ENCODE data around the gene HRH3.

HRH3 gene

DNA sequence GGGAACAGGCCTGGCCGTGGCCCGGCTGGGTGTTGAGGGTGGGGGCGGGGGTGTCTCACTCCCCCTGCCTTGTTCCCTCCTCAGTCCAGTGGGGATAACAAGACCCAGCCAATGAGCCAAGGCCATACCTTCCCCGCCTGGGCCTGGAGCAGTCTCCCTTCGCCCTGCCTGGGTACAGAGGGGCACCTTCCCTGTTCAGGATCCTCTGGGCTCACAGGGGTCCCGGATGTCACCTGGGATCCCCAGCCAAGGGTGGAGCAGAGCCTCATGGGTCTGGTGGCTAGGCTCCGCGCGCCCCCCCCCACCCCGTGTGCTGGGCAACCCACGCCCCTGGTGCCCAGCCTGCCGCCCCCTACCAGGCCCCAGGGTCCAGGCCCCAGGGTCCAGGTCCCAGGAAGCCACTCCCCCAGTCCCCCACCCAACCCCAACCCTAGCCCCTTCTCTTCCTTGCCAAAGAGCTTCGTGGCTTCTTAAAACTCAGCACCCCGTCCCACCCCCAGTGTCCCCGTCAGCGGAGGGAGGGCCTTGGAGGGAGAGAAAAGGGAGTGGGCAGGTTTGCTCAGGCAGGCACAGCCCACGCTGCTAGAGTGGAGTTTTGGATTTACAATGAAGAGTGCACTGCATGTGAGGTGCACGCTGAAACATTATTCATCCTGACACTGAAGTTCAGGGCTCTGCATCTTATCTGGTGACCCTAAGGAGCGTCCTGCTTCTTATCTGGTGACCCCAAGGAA, 11.8 kb downstream of the HRH3 start:
- TF ChIP-seq CREB1 (IDR thresholded peaks at IDR 0.05; ENCODE audit: low read depth) (no peak), TEAD4 (IDR thresholded peaks at IDR 0.05) (no peak), RAD21 (IDR thresholded peaks at IDR 0.05; ENCODE audit: low read depth) (no peak), CEBPB (IDR thresholded peaks at IDR 0.05) (no peak), ZBTB7A (IDR thresholded peaks at IDR 0.05; ENCODE audit: low read depth) (no peak), YY1 (IDR thresholded peaks at IDR 0.05; ENCODE audit: low read depth) (no peak), NFIC (IDR thresholded peaks at IDR 0.05) (no peak), EP300 (IDR thresholded peaks at IDR 0.05; ENCODE audit: borderline replicate concordance) (no peak), FOXM1 (IDR thresholded peaks at IDR 0.05; ENCODE audit: borderline replicate concordance, low read depth) (no peak)
- TF ChIP-seq, protein P1, sequence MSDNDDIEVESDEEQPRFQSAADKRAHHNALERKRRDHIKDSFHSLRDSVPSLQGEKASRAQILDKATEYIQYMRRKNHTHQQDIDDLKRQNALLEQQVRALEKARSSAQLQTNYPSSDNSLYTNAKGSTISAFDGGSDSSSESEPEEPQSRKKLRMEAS (IDR thresholded peaks at IDR 0.05), result no peak
- TF ChIP-seq, protein P2, sequence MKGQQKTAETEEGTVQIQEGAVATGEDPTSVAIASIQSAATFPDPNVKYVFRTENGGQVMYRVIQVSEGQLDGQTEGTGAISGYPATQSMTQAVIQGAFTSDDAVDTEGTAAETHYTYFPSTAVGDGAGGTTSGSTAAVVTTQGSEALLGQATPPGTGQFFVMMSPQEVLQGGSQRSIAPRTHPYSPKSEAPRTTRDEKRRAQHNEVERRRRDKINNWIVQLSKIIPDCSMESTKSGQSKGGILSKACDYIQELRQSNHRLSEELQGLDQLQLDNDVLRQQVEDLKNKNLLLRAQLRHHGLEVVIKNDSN (IDR thresholded peaks at IDR 0.05), result no peak

DNA sequence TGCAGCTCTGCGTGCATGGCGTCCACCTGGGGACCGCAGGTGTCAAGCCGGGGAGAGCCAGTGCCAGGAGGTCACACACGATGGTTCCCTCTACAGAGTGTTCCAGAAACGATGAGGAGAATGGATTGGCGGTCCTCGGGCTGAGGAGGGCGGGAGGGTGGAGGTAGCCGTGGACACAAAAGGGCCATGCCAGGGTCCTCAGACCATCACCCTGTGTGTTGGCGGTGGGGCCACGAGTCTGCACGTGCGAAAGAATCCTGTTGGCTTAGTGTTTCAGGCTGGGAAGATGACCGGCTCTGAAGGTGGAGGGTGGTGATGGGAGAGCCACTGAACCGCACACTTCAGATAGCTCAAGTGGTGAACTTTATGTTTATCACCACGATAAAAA, 13.7 kb downstream of the HRH3 start:
- TF ChIP-seq, protein P3, sequence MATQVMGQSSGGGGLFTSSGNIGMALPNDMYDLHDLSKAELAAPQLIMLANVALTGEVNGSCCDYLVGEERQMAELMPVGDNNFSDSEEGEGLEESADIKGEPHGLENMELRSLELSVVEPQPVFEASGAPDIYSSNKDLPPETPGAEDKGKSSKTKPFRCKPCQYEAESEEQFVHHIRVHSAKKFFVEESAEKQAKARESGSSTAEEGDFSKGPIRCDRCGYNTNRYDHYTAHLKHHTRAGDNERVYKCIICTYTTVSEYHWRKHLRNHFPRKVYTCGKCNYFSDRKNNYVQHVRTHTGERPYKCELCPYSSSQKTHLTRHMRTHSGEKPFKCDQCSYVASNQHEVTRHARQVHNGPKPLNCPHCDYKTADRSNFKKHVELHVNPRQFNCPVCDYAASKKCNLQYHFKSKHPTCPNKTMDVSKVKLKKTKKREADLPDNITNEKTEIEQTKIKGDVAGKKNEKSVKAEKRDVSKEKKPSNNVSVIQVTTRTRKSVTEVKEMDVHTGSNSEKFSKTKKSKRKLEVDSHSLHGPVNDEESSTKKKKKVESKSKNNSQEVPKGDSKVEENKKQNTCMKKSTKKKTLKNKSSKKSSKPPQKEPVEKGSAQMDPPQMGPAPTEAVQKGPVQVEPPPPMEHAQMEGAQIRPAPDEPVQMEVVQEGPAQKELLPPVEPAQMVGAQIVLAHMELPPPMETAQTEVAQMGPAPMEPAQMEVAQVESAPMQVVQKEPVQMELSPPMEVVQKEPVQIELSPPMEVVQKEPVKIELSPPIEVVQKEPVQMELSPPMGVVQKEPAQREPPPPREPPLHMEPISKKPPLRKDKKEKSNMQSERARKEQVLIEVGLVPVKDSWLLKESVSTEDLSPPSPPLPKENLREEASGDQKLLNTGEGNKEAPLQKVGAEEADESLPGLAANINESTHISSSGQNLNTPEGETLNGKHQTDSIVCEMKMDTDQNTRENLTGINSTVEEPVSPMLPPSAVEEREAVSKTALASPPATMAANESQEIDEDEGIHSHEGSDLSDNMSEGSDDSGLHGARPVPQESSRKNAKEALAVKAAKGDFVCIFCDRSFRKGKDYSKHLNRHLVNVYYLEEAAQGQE (IDR thresholded peaks at IDR 0.05; ENCODE audit: low read depth), result no peak
- TF ChIP-seq, protein P1 (IDR thresholded peaks at IDR 0.05), result no peak
- TF ChIP-seq TCF12 (IDR thresholded peaks at IDR 0.05; ENCODE audit: low read depth), result no peak
- TF ChIP-seq TAF1 (IDR thresholded peaks at IDR 0.05; ENCODE audit: low read depth), result no peak
- TF ChIP-seq ZBTB7A (IDR thresholded peaks at IDR 0.05; ENCODE audit: low read depth), result no peak
- TF ChIP-seq, protein P2 (IDR thresholded peaks at IDR 0.05), result no peak
- TF ChIP-seq FOXM1 (IDR thresholded peaks at IDR 0.05; ENCODE audit: borderline replicate concordance, low read depth), result no peak
- TF ChIP-seq NFIC (IDR thresholded peaks at IDR 0.05), result no peak
- no peak for TF ChIP-seq CEBPB (IDR thresholded peaks at IDR 0.05)
- no peak for TF ChIP-seq EP300 (IDR thresholded peaks at IDR 0.05; ENCODE audit: borderline replicate concordance)
- no peak for TF ChIP-seq CREB1 (IDR thresholded peaks at IDR 0.05; ENCODE audit: low read depth)
- TF ChIP-seq RAD21 (IDR thresholded peaks at IDR 0.05; ENCODE audit: low read depth), result no peak
- no peak for TF ChIP-seq EGR1 (IDR thresholded peaks at IDR 0.05)
- TF ChIP-seq YY1 (IDR thresholded peaks at IDR 0.05; ENCODE audit: low read depth), result no peak

DNA sequence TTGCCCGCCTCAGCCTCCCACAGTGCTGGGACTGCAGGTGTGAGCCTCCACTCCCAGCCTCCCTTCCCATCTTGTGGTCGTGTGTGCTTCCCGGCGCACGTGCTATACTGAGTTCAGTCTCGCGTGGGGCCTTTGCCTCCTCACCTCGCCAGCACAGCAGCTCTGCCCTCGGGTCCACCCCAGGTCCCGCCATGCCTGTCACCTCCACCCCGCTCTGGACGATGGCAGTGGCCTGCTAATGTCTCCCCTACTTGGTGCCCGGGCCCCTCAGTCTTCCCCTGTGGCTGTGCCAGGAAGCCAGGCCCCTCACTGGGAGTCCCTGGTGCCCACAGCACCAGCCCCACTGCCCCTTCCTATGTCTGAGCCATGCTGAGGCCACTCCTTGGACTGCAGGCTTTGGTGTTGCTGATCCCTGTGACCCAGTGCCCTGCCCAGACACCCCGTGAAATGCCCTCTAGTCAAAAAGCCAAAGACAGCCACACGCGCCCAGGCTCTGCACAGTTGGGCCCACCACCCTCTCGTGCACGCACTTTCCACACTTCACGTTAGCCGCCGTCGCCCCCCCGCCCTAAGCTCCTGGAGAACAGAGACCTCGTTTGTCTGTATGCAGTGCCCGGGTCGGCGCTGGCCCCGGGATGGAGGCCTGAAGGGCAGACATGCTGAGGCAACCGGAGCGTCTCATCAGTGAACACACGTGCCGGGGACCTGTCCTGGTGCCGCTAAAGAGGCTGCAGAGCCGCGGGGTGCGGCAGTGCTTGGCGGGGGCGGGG, 14.3 kb downstream of the HRH3 start:
- TF ChIP-seq, protein P2 (IDR thresholded peaks at IDR 0.05), result no peak
- TF ChIP-seq FOXM1 (IDR thresholded peaks at IDR 0.05; ENCODE audit: borderline replicate concordance, low read depth), result no peak

DNA sequence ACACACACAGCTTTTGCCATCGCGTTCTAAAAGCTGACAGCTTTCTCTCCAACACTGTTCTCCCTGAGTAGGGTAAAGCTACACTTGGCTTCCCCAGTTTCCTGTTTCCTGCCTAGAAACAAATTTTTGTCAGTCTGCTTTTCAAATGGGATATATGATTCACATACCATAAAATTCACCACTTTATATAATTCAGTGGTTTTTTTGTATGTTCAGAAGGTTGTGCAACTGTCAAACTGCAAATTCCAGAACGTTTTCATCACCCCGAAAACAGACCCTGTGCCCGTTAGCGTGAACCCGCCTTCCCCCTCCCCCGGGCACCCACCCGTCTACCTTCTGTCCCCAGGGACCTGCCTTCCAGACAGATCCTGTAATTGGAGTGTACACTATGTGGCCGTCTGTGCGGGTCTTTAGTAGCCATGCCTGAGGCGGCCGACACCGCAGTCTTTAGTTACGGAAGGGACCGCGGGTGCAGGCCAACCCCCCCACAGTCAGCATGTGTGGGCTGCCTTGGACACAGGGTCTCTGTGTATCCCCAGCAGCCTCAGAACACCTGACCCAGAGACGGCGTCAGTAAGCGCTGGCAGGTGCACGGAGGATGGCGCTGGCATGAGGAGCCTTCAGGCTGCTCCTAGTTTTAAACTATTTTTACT, 16.6 kb downstream of the HRH3 start:
- no peak for TF ChIP-seq TAF1 (IDR thresholded peaks at IDR 0.05; ENCODE audit: low read depth)
- no peak for TF ChIP-seq FOXM1 (IDR thresholded peaks at IDR 0.05; ENCODE audit: borderline replicate concordance, low read depth)
- no peak for TF ChIP-seq TEAD4 (IDR thresholded peaks at IDR 0.05)
- TF ChIP-seq, protein P3 (IDR thresholded peaks at IDR 0.05; ENCODE audit: low read depth), result no peak
- no peak for TF ChIP-seq ZBTB7A (IDR thresholded peaks at IDR 0.05; ENCODE audit: low read depth)
- no peak for TF ChIP-seq YY1 (IDR thresholded peaks at IDR 0.05; ENCODE audit: low read depth)
- no peak for TF ChIP-seq TCF12 (IDR thresholded peaks at IDR 0.05; ENCODE audit: low read depth)
- no peak for TF ChIP-seq CEBPB (IDR thresholded peaks at IDR 0.05)
- no peak for TF ChIP-seq NFIC (IDR thresholded peaks at IDR 0.05)
- no peak for TF ChIP-seq RAD21 (IDR thresholded peaks at IDR 0.05; ENCODE audit: low read depth)
- no peak for TF ChIP-seq CREB1 (IDR thresholded peaks at IDR 0.05; ENCODE audit: low read depth)
- TF ChIP-seq, protein P1 (IDR thresholded peaks at IDR 0.05), result no peak
- TF ChIP-seq EP300 (IDR thresholded peaks at IDR 0.05; ENCODE audit: borderline replicate concordance), result no peak
- TF ChIP-seq, protein P2 (IDR thresholded peaks at IDR 0.05), result no peak
- TF ChIP-seq EGR1 (IDR thresholded peaks at IDR 0.05), result no peak

Measured in Ishikawa (cell line).